SIG-M5 treated with dmso at 0.1 percent for 504 hours (cell line): ENCODE results near the gene KDM2B.

Experiments
- DNase-seq: peaks from one replicate; lab custom pipeline; 2025; ENCODE audit not compliant: unreplicated experiment; lab: John Stamatoyannopoulos, UW

Gene KDM2B

DNA sequence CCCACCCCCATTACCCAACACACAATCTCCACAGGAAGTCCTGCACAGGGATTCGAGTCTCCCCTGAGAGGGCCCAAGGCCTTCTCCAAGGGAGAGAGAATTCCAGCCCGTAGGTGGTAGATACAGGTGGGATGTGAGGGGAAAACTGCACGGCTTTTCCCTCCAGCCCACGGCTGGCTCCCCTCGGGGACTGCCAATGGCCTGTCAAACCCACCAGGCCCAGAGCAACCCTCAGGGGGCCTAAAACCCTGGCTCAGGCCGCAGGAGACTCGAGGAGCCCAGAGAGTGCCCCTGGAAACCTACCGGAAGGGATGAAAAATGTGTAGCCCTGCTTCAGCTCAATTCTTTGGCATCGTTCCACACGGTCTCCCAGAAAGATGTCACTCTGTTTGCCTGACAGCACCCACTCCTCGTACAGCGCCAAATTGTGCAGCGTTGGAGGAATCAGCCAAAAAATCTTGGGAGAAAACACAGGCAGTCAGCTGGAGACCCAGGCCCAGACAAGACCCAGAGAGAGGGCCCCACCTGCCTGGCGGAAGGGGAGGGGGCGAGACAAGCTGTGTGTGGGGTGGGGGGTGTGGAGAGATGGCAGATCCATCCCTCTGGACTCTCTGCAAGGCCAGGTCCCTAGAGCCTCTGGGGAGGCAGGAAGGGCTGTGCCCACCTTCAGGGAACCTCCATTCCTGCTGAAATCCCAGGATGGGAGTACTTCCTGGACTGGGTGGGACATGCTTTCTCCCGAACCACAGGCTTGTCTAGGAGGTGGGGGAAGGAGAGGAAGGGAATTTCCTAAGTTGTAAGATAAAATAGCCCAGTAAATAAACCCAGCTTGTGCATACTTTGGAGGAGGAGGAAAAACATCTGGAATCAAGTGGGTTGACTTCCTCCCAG is 48.1 kb downstream of the KDM2B start:
- no peak for DNase-seq

- DNase-seq = no peak
Observed at GRCh38 chr12:121531356-121531750, 49.5 kb downstream of the KDM2B start.

DNA sequence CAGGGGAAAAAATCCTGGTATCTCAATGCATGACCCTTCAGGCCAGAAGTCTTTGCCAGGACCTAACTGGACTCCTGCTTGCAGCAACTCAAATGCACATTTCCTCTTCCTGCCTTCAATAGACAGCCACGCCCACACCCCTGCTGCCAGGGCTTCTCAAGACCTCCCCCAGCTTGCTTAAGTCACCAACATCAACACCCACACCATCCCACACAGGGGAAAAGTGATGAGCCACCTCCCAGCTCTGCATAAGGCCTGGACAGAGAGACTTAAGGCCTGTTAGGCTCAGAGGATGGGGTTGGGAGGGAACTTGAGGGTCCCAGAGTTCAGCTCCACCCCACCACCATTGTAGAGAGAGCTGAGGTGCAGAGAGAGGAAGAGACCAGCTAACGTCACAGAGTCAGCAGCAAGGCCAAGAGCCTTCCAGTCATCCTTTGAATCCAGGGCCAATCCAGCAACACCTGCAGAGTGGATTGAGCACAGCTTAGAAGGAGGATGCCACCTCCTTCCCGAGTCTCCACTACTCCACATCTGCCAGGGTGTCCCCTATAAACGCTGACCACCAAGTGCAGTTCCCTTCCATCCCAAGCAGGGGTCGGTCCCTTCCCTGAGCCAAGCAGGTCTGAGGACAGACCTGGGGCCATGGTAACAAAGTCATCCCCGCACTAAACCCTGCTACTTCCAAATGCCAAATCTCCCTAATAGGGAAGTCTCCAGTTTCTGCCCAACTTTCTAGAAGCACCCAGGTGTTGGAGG is 50.0 kb downstream of the KDM2B start:
- peak; percentile 91 for DNase-seq

GRCh38 chr12:121529184-121529583 is 51.6 kb downstream of the KDM2B start:
- no peak for DNase-seq

- no peak for DNase-seq
Observed at GRCh38 chr12:121525411-121525810, 55.4 kb downstream of the KDM2B start.

DNA sequence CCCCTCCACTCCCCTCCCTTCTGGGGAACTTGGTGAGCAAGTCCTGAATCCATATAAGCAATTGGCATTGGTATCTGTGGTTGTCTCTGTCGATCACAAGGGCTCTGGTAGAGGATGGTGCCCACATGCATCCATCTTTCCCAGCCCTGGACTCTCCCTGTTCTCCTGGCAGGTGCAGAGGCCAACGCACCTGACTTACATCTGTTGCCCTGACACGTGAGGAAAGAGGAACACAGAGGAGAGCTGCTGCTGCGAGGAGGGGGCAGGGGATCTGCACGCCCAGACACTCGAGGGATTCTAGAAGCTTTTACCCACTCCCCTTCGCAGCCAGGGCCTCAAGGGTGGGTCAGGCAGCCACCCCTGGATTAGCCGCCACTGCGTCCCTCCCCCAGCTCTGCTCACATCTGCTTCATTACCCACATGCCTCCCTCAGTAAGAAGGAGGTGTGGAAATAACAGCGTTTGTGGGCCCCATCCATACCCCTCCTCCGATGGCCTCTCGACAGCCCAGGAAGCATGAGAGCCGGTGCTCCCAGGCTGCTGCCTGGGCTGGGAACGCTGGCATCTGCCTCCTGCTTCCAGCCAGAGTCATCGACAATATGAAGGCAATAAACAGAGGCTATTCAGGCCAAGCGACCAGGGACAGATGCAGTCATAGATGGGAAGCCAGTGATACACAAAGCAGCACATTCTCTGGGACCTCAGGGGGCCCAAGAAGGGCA is 56.5 kb downstream of the KDM2B start:
- DNase-seq = no peak

DNA sequence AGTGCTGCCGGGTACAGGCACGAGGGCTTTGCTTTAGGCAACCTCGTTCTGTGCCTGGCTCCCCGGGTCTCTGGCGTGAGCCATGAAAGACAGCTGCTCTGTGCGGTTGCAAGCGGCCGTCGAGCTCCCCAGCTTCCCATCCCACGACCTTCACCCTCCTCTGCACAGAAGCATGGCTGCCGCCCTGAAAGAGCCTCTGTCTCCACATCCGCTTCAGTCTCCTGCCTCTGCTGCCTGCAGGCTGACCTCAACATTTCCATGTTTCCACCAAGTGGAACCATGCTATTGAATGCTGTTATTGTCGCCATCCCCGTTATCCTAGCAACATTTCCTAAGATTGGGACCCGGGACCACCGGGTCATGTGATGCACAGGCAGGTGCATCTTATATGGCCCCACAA is 57.1 kb downstream of the KDM2B start:
- DNase-seq = no peak

GRCh38 chr12:121522971-121523370 is 57.9 kb downstream of the KDM2B start:
- DNase-seq = no peak

DNA sequence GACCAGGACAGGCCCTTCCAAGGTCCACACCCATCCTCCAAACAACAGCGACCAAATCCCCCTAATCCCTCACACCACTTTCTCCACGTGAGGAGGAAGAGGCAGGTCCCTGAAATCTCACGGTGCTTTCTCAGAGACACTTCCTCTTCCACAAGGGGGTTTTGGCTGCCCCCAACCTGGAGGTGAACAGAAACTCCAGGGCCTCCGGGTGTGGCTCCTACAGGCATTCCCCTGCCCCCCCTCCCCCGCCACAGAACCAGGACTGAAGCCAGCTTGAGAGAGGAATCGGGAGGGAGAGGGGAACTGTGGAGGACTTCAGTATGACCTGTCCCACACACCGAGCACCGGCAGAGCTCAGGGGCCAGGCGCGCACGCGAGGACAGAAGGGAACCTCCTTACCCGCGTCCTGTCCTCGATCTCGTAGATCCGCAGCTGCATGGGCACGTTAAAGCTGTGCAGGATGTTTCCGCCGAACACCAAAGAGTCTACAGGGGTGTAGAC is 60.2 kb downstream of the KDM2B start:
- no peak for DNase-seq

GRCh38 chr12:121520119-121520518 is 60.7 kb downstream of the KDM2B start:
- no peak for DNase-seq

GRCh38 chr12:121519227-121519626 is 61.6 kb downstream of the KDM2B start:
- DNase-seq = no peak

GRCh38 chr12:121518656-121519055 is 62.2 kb downstream of the KDM2B start:
- DNase-seq = no peak

GRCh38 chr12:121516437-121517011 is 64.3 kb downstream of the KDM2B start:
- no peak for DNase-seq

- no peak for DNase-seq
Observed at GRCh38 chr12:121515615-121516014, 65.2 kb downstream of the KDM2B start.

GRCh38 chr12:121514184-121514742 is 66.6 kb downstream of the KDM2B start:
- DNase-seq = no peak

DNA sequence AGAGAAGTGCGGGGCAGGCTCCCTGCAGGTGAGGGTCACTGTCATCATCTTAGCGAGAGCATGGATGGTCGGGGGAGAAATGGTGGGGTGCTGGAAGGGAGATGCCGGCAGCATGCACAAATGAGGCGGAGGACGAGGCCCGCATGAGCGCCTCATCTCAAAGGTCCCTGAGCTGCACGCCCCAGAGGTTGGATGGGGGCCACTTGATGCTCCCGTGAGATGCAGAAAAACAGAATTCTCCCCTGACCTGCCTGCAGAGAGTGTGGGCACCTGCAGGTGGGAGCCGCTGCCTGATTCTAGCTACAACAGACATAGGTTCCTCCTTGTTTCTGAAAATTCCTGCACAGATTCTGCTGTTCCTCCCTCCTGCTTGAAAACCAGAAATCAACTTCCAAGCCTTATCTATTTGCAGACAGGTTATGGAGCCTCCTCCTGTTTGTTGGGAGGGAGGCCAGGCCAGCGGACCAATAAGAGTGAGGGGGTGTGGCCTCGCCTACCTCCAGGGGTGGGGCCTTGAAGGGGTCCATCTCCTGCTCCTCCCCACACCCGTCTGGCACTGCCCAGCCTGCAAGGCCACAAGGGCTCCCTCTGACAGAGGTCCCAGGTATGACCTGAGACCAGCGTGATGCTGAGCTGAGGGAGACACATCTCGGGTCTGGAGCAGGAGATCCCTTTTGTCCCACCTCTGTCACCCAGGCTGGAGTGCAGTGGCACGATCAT is 67.2 kb downstream of the KDM2B start:
- DNase-seq = peak; percentile 29

DNA sequence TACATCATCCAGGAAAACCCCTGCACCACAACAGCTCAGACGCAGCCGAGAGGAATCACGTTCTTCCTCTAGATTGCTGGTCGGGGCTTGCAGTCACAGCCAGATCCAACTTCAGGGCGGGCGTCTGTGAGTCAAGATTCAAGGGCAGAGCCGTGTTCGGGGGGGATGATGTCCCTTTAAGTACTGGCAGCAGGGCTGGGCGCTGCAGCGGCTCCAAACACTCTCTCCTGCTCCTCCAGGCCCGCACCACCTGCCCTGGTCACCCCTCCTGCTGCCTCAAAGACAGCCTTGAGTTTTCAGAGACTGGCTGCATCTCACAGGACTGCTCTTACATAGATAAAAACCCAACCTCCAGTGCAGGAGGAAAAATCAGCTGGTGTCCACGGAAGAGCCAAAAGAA is 68.3 kb downstream of the KDM2B start:
- no peak for DNase-seq

DNA sequence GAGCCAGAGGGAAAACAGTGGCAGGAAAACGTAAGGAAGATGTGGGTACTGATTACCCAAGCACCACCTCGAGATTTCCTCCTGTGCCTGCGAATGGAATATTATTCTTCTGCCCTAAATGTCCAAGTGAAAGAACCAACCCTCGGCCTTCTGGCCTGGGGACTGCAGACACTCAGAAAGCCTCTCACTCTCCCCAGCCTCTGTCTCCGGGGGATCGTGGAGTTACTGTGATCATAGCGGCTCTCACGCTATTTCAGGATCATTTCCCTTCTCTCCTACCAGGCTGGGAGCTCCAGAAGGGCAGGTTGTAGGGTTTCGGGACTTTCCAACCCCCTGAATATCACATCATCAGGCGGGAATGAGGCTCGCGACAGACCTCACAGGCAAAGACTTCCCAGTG is 68.9 kb downstream of the KDM2B start:
- DNase-seq = no peak

GRCh38 chr12:121509339-121509738 is 71.5 kb downstream of the KDM2B start:
- no peak for DNase-seq

DNA sequence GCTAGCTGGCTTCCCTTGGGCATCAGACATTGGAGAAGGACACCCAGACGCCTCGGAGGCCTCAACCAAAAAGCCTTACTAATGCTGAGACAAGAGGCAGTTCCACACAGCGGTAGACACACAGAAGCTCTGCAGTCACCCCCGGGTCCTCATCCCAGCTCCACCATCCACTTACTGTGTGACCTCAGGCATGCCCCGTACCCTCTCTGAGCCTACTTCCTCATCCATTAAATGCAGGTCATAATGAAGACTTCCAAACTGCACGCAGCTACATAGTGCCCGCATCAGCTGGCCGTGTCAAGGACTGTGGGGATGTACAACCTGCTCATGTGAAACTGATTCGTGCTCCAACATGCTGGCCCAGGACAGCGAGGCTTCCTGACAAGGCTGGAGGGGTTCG is 72.3 kb downstream of the KDM2B start:
- no peak for DNase-seq
